Measurements from ENCODE around the gene SRGAP1. TPM values are rescaled to one million over a fixed set of nuclear protein-coding genes. Genes with fewer than 3 reads are reported as not detected.

The SRGAP1 gene
- total RNA-seq, 1 donor from 2014 or later: 2.9 TPM

DNA sequence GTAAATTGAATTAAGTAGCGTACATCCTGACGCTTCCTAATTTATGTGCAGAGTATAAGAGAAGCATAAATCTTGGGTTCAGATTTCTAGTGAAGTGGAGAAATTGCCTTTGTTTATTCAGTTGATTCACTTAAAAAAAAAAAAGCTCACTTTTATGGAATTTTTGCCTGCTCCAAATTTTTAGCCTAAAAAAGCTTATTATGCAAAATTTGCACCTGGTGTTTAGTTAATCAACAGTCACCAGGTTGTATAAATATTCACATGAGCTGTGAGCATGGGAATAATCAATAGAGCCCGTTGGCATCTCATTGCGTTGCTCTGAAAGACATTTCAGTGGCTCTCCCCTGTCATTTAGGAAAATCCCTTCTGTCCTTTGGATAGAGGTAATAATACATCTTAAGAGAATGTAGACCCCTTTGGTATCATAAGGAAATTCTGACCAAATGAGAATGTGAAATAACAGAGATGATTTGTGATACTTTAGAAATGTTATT is 132.4 kb downstream of the SRGAP1 start:
- DNase-seq: no peak

DNA sequence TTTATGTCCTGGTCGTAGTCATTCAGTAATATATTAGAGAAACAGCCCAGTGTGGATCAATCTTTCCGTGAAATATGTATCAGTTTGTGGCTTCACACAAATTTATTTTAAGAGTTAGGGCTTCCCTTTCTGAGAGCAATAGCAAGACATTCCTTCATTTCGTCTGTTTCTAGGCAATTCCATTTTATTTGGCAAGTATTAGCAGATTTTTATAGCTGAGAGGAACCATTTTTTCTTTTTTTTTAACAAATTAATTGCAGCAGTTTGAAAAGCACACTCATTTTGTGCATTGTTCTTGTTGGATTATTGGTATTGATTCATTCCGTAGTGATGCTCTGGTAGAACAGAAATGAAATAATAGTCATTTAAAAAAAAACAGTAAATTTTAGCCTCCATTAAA is 132.9 kb downstream of the SRGAP1 start:
- no peak for DNase-seq

DNA sequence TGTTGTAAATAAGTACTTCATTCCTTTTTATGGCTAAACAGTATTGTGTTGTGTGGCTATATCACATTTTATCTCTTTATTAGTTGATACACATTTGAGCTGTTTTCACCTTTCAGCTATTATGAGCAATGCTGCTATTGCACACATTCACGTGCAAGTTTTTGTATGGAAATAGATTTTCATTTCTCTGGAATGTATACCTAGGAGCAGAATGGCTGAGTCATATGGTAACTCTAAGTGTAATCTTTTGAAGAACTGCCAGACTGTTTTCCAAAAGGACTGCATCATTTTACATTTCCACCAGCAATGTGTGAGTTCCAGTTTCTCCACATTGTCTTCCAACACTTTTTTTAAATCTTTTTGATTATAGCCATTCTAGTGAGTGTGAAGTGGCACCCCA is 134.0 kb downstream of the SRGAP1 start:
- peak; percentile 72 for DNase-seq

DNA sequence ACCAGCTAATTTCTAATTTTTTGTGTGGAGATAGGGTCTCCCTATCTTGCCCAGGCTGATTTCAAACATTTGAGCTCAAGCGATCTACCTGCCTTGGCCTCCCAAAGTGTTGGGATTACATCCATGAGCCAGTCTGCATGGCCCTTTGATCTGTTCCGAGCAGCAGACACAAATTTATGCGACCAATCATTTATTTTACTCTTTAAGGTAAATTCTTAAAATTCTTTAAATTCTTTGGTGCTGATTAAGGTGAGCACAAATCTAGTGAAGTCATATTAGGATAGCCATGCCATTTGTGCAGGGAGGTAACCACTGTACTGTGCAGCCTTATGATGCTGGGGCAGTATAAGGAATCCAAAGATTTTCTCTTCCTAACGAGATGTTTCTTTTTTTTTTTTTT is 135.7 kb downstream of the SRGAP1 start:
- DNase-seq: no peak

DNA sequence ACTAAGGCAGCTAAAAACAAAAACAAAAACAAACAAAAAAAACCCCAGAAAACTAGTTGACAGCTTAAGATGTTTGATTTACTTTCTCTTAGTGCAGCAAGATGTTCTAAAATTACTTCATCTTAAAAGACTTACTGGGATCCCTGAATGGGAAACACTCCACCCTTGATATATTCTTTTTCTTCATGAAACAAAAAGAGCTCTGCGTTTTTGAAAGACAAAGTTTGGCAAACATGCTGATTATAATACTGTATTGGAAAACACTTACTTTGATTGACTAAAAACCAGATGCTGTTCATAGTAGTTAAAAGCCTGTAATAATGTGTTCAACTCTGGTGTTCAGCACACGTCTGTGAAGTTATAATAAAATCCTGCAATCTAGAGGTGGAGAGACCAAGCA is 136.8 kb downstream of the SRGAP1 start:
- DNase-seq: no peak

DNA sequence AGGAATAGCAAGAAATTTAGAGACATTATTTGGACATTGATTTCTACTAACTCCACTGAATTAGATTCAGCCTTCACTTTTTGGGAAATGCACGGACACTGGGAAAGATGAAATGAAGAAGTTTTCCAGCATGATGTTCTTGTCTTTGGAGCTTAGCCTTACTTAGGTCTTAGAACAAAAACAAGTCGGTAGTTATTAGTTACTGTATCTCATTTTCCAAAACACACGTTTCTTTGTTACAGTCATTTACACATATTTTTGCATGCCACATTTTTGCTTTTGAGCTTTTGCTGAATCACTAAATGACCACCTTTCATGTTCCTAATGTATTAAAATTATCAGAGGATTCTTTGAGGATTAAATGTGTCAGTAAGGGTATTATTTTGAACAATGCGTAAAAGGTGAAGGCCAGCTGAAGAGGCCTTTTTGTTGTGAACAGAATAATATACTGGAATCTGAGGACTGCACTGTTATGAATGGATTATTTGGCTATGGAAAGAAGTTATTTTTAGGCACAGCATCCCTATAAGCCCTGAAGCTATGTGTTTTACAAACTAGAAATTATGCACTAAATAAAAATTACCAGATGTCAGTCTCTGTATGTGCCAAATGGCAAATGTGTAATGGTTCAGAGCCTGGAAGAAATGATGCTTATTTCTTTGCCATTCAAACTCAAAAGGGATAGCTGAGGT is 138.2 kb downstream of the SRGAP1 start:
- DNase-seq: no peak

DNA sequence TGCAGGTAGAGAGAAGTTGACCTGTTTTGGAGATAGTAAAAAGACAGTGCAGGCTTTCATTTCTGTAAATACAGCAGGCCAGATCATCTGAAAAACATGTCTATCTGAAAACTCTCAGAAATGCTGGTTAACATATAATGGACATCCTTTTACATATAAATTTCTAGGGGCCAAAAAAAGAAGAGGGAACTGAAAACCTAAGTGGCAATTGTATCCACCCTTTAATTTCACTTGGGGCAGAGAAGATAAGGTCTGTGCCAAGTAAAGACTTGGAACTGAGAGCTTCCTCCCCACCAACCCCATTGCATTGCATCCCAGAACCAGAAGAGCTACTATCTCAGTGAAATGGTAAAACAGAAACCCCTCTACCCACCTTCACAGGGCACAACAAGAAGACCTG is 141.0 kb downstream of the SRGAP1 start:
- no peak for DNase-seq

DNA sequence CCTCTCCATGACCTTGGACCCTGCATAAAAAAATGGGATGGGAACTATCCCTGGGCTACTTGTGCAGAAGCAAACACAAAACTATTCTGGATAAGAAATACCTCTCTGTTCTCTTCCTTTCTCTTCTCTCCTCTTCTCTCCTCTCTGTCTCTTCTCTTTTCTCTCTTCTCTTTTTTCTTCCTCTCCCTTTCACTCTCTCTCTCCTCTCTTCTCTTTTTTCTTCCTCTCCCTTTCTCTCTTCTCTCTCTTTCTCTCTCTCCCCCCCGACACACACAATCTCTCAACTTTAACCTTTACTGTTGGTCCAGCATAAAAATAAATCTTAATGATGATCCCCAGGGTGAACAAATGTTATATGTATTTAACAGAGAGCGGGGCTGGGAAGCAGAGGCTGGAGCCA is 141.4 kb downstream of the SRGAP1 start:
- no peak for DNase-seq

DNA sequence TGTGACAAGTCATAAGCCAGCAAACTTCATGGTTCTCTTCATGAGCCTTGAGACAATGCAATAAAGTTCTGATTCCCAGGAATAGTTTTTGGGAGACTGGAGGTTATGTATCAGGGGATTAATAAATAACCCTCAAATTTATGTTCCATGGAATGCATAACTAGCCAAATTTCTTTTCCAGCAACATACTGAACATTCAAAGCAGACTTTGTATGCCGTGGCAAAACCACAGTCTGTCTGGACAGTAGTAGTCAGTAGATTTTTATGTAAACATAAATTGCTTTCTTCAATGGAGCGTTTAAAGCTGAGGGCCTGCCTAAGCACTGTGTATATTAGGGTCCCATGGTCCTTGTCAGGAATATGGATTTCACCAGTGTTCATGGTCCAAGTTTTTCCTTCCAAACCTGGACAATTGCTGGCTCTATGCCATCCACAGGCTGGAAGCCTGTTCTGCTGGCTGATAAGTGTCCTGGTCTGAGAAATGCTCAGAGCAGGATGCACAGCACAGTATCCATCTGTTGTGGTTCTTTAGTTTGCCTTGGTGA is 144.9 kb downstream of the SRGAP1 start:
- DNase-seq: peak; percentile 72

DNA sequence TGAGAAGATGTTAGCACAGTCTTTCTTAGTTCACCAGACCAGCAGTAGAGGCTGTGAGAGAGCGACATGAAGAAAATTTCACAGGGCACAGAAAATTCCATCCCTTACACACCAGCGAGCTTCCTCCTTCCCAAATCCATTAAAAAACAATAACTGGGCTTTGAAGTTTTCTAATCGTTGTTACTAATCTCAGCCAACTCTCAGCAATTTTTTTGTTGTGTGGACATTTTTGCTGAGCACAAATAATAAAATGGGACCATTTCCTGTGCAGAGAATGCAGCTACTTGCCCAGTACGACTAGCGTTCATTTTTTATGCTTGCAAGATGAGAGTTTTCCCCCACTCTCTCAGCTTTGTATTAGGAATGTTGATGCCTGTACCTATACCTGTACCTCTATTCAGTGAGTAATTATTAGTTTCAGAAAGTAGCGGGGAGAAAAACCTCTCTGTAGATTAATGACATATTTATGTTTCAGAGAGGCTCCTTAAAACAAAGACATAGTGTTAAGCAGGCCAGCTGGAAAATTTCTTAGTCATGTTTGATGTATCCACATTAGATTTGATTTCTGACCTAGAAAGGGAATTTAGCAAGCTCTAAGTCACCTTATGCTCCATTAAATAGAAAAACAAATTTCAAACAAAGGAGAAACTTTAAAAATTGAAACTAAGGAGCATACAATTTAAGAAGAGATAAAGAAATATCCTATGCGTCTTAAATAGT is 146.5 kb downstream of the SRGAP1 start:
- no peak for DNase-seq

DNA sequence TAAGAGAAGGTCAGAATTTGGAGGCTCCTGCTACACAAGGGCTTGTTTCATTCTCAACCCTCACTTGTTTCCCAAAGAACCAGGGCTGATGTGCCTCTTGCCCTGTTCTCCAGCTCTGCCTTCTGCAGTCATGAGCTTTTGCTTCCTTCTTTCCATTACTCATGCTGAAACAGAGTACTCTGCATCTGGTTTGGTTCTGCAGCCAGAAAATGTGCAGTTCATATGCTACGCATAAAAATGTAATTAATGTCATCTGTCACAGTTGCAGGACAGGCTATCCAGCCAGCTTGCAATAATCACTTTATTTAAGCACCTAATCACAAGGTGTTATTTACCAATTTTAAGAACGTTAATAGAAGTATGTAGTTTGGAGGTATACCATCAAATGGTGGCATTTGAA is 150.2 kb downstream of the SRGAP1 start:
- DNase-seq: no peak

DNA sequence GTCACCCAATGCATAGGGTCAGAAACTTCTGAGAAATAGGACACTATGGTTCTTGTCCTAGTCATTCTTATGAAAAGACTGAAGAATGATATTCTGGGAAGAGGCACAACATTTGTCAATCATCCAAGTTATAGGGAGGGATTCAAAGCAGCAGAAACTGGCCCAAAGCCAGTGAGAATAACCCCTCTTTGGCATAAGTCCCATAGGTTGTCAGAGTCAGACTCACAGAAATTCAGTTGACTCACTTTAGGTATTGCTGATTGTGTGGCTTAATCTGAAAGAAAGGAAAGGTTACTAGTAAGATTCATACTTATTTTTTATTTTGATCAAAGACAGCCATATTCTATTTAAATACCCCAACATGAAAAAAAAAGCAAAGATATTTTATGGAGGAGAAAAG is 151.0 kb downstream of the SRGAP1 start:
- DNase-seq: peak; percentile 71

DNA sequence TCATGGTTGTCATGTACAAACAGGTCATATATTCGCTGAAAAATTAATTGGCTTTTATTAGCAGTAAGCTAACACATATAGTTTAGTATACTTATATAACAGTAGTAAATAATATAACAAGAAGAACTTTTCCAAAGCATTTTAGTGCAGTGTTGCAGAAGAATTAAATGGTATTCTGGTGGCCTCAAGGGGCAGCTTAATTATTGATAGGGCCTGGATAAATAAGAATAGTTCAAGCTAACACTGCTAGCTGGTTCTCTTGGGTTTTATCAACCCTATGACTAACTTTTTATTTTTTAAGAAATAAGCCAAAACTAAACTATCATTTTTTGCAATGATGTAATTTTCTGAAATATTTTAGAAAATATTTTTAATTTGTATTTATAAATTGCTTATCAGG is 152.1 kb downstream of the SRGAP1 start:
- no peak for DNase-seq

DNA sequence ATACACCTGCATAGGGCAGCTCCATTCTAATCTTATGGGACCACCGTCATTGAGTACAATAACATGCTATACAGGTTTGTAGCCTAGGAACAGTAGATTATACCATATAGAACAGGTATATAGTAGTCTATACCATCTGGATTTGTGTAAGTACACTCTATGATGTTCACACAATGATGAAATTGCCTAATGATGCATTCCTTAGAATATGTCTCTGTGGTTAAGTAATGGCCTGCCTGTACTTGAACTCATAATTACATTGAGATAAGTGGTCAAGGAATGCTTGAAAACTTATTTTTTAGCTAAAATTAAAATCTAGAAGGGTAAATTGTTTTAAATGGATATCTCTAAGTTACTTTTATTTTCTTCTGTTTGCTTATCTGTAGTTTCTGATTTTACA is 152.7 kb downstream of the SRGAP1 start:
- no peak for DNase-seq

DNA sequence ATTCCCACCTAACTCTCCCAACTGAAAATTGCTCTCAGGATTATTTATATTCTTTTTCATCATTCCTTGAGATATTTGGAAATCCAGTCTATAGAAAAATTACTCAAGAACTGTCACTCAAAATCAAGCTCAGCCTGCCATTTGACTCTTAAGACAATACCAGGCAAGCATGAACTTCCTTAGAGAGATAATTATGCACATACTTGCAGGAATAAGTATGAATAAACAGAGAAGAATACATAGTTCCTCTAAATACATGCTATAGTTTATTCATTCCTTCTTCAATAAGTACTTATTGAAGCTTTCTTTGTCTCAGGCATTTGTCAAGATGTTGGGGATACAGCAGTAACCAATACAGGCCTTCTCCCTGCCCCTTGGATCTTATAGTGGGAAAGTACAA is 154.1 kb downstream of the SRGAP1 start:
- no peak for DNase-seq

DNA sequence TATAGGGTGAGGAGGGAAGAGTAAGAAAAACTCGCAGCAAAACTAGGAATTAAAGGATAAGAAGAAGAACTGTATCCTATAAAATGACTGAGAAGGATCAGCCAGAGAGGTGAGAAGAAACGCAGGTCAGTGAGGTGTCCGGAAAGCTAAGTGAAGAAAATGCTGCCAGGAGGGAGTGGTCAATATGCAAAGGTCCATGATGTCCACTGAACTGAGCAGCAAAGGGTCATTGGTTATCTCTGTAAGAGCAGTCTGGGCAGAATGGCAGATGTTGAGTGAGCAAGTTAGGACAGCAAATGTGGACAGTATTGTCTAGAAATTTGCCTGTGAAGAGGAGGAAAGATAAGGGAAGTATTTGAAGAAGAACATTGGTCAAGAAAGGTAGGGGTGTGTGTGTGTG is 155.4 kb downstream of the SRGAP1 start:
- no peak for DNase-seq

DNA sequence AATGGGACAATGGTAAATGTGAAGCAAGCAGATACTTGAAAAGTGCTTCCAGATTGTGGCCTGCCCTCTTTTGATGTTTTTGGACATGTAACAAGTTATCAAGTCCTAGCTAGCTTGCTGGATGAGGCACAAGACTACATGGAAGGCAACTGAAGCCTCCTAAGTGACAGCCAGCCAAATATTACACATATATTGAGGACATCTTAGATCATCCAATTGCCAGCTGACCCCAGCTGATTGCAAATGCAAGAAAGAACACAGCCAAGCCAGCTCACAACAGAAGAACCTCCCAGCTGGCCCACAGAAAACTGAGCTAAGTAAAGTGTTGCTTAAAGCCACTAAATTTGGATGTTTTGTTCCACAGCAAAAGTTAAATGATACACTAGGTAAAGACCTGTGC is 156.9 kb downstream of the SRGAP1 start:
- no peak for DNase-seq

DNA sequence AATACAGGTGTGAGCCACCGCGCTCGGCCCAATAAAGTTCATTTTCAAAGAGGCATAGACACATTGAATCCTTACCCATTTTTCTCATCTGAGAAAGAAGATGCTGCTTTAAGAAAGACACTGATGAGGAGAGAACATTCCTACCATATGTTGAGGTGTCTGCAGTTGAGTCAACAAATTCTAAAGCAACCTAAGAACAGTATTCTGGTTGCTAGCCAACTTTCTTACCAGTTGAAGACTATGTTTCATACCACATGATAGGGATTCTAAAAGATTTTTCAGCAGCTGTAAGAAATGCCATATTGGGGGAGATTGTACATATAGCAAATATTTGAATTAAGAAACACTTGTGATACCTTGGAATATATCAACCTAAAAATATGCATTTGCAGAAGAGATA is 160.1 kb downstream of the SRGAP1 start:
- no peak for DNase-seq

DNA sequence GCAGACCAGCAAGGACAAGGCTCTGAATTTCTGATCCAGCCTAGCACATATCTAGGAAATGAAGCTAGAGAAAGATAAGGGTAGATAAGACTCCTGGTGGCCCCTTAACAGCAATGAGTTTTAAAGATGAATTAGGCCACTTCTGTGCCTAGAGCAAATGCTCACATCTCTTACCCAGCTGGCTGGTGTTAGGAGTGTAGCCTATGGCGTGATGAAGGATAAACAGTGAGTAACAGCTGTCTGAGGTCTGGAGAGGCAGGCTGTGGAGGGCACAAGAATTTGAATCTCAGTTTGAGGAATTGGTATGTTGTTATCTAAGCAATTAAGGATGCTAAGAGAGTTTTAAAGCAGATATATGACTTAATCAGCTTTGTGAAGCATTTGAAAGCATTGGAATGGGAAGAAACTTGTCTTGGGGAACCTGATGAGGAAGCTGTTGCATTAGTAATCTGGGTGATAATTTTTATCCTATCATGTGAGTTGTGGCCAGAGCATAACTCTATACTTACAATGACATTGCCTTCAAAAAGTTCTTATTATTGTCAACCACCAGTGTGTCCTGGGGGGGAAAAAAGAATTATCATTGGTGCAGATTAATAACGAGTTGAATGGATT is 161.8 kb downstream of the SRGAP1 start:
- no peak for DNase-seq

DNA sequence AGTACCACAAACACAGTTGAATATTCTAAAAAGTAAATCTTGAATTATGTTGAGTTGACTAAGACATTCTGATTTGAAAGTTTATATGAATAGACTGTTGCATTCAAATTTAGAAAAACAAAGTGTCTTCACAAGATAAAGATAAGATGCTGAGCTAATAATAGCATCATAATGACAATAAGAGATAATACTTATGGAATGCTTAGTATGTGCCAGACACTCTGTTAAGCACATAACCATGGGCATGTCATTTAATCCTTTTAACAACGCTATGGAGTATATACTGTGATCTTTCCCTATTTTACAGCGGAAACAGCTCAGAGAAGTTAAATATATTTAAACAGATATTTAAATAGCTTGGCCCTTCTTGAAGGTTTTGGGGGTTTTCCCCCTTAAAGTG is 163.4 kb downstream of the SRGAP1 start:
- no peak for DNase-seq

DNA sequence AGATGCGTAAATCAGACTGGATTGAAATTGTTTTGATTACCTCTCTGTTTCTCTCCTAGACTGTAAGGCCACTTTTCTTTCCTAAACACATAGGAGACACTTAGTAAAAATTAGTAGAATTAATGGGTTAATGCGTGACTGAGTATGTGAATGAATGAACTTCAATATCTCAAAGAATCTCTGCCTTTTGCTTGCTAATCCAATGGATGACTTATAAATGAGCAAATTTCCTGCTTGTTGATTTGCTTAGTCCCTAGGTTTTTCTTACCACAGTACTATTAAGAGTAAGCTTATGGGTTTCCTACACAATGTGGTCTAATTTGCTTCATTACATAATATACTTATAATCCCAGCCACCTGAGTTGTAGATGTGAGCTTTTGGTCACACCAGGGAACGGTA is 164.1 kb downstream of the SRGAP1 start:
- DNase-seq: no peak

DNA sequence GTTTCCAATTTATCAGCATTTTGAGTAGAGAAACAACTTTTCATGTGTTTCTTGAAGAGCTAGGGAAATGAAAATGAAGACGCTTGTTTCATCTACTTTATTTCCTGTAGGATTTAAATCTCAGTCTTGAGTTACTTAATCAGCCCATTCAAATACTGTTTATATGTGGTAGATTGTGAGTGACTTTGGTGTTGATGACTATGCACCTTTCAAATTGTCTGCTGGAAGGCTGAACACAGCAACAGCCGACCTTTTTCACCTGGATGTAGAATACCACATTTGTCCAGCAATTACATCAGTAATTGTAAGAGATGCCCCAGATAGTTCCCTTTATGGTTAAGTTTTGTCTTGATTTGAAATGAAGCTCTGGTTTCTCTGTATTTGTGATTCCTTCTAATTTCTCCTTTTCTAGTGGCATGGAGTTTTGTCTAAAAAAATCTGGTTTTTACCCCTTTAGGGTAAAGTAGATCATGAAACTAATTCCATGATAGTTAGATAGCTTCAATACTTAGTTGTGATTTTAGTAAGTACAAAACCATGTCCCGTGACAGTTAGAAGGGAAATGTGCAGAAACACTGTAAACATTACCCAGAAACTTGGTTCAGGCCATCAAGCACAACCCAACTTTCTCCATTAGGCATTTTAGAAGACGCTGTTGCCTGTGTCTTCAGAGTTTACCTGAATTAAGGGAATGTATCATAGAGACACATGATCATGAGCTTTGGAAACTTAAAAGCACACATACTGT is 165.0 kb downstream of the SRGAP1 start:
- no peak for DNase-seq

DNA sequence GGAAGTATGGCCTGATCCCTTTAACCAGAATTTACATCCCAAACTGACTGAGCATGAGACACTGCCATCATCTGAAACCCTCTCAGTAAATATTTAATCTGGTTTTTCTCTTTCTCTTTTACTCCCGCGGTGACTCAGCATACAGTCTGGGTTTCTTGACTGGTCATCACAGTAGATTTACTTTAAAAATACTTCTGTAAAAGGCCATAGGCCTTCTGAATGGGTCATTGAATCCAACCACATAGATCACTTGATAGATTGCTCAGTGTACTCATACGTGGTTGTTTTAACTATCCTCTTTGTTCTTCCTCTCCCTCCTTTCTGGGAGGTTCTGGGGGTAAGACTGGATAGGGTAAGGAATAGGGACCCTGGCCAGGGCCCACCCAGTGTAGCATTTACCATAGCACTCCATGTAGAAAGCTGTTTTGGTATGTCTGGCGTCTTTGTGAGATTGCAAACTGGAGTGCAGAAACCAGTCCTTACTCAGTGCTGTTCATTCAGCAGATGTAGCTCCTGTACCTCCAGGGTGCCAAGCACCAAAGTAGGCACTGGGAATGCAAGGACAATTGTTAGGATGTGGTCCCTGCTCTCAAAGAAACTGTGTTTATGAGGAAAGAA is 165.7 kb downstream of the SRGAP1 start:
- no peak for DNase-seq
